HepG2 (cell line): ENCODE measurements around the gene RAMP1. TPM values are rescaled to one million over a fixed set of nuclear protein-coding genes. Genes with fewer than 3 reads are reported as not detected.
A peak's percentile ranks its signal among the peaks of the same experiment; 100 is the strongest.

Experiments
- BHLHE40 ChIP-seq: IDR thresholded peaks from 2 replicates; pipeline ENCODE4 v1.6.1; 2011; ENCODE audit warnings: low read length, improper control_type of control experiment
- GTF2F1 ChIP-seq: fragments of 150-350 bp; IDR thresholded peaks from 2 replicates; pipeline ENCODE4 v1.6.1; 2014; ENCODE audit warnings: low read length
- HNRNPK ChIP-seq: fragments of 200-400 bp; formaldehyde crosslinking; IDR thresholded peaks from 2 replicates; pipeline ENCODE4 v1.6.1; 2018; ENCODE audit warnings: low read length, low read depth, moderate library complexity, mild to moderate bottlenecking; ENCODE audit not compliant: poor library complexity, severe bottlenecking
- MTF2 ChIP-seq: sonication (generic); formaldehyde crosslinking; IDR thresholded peaks from 2 replicates; pipeline ENCODE4 v1.5.0; 2020; ENCODE audit warnings: missing genetic modification reagents, borderline replicate concordance
- NR2C2 ChIP-seq: sonication (generic); formaldehyde crosslinking; IDR thresholded peaks from 2 replicates; pipeline ENCODE4 v1.4.0; 2020; ENCODE audit warnings: missing genetic modification reagents, mild to moderate bottlenecking, moderate library complexity, borderline replicate concordance
- ONECUT2 ChIP-seq: sonication (generic); formaldehyde crosslinking; IDR thresholded peaks from 2 replicates; pipeline ENCODE4 v1.4.0; 2020; ENCODE audit warnings: missing genetic modification reagents
- RFX1 ChIP-seq: fragments of 450-650 bp; IDR thresholded peaks from 2 replicates; pipeline ENCODE4 v1.6.1; 2017
- RFXANK ChIP-seq: IDR thresholded peaks from 2 replicates; pipeline ENCODE4 v1.6.1; 2016
- SIX4 ChIP-seq: sonication (generic); formaldehyde crosslinking; IDR thresholded peaks from 2 replicates; pipeline ENCODE4 v1.4.0; 2020; ENCODE audit warnings: missing genetic modification reagents
- SMARCE1 ChIP-seq: fragments of 450-650 bp; IDR thresholded peaks from 2 replicates; pipeline ENCODE4 v1.6.1; 2017; ENCODE audit warnings: borderline replicate concordance
- TBX3 ChIP-seq: fragments of 450-650 bp; IDR thresholded peaks from 2 replicates; pipeline ENCODE4 v1.6.1; 2017; ENCODE audit warnings: antibody characterized with exemption, mild to moderate bottlenecking, inconsistent platforms, borderline replicate concordance
- ZBTB38 ChIP-seq: sonication (generic); formaldehyde crosslinking; IDR thresholded peaks from 2 replicates; pipeline ENCODE4 v1.5.1; 2020; ENCODE audit warnings: mild to moderate bottlenecking, missing genetic modification reagents
- ZFAT ChIP-seq: sonication (generic); formaldehyde crosslinking; conservative IDR thresholded peaks from 2 replicates; pipeline ENCODE4 v1.8.1; 2023; ENCODE audit warnings: missing genetic modification reagents, inconsistent platforms
- ZFP36L2 ChIP-seq: sonication (generic); formaldehyde crosslinking; IDR thresholded peaks from 2 replicates; pipeline ENCODE4 v1.4.0; 2020; ENCODE audit warnings: missing genetic modification reagents
- ZFX ChIP-seq: sonication (generic); formaldehyde crosslinking; IDR thresholded peaks from 2 replicates; pipeline ENCODE4 v1.4.0; 2020; ENCODE audit warnings: mild to moderate bottlenecking, low read depth, missing genetic modification reagents, moderate library complexity
- ZIK1 ChIP-seq: sonication (generic); formaldehyde crosslinking; IDR thresholded peaks from 2 replicates; pipeline ENCODE4 v1.5.0; 2020; ENCODE audit warnings: mild to moderate bottlenecking, low read depth, missing genetic modification reagents, borderline replicate concordance
- ZNF335 ChIP-seq: sonication (generic); formaldehyde crosslinking; IDR thresholded peaks from 2 replicates; pipeline ENCODE4 v1.4.0; 2020; ENCODE audit warnings: missing genetic modification reagents
- ZSCAN30 ChIP-seq: sonication (generic); formaldehyde crosslinking; IDR thresholded peaks from 2 replicates; pipeline ENCODE4 v1.5.0; 2020; ENCODE audit warnings: mild to moderate bottlenecking, missing genetic modification reagents
- polyA plus RNA-seq, 8 experiments: library from polyadenylated mRNA; depleted of rRNA in 3 of 8; stranded (reverse) in 7 of 8; unstranded in 1 of 8; fragments of >200 nt; fragmentation: Illumina TruSeq in 4 of 8; extraction: Trizol in 4 of 8; gene quantifications; 2 replicates each; pipeline versions ENCODE4 v1.2.1 to v1.2.3, GENCODE V29; 2011 to 2016; ENCODE audit warnings: low read depth in 4 of 8, missing spikeins in 1 of 8, mixed read lengths in 1 of 8; ENCODE audit not compliant: insufficient read depth in 1 of 8
- total RNA-seq, 5 experiments: library from RNA; depleted of rRNA; stranded (reverse); fragments of >200 nt; fragmentation: Illumina TruSeq; extraction: Trizol; gene quantifications; 2 replicates each; pipeline ENCODE4 v1.2.3, GENCODE V29; 2016; ENCODE audit warnings: low read depth in 1 of 5
- TF ChIP-seq, protein P1 (sequence below): sonication (generic); formaldehyde crosslinking; IDR thresholded peaks from 2 replicates; pipeline ENCODE4 v1.5.0; 2020; ENCODE audit warnings: mild to moderate bottlenecking, missing genetic modification reagents
- TF ChIP-seq, protein P2 (sequence below): sonication (generic); formaldehyde crosslinking; IDR thresholded peaks from 2 replicates; pipeline ENCODE4 v1.4.0; 2020; ENCODE audit warnings: missing genetic modification reagents
- TF ChIP-seq, protein P3 (sequence below): sonication (generic); formaldehyde crosslinking; IDR thresholded peaks from 2 replicates; pipeline ENCODE4 v1.8.0; 2022; ENCODE audit warnings: missing genetic modification reagents, low read depth, mild to moderate bottlenecking, borderline replicate concordance
- TF ChIP-seq, protein P4 (sequence below): sonication (generic); formaldehyde crosslinking; IDR thresholded peaks from 2 replicates; pipeline ENCODE4 v1.4.0; 2020; ENCODE audit warnings: missing genetic modification reagents
- TF ChIP-seq, protein P5 (sequence below): sonication (generic); IDR thresholded peaks from 2 replicates; pipeline ENCODE4 v1.6.1; 2016; ENCODE audit warnings: low read depth, borderline replicate concordance
- TF ChIP-seq, protein P6 (sequence below): sonication (generic); formaldehyde crosslinking; IDR thresholded peaks from 2 replicates; pipeline ENCODE4 v1.5.0; 2020; ENCODE audit warnings: missing genetic modification reagents

Gene RAMP1
- total and polyA plus RNA-seq, 2 of the 13 experiments (the other 11 are each of a cell fraction or from before 2014, with no cell fraction given), result 0.29 to 0.61 TPM

DNA sequence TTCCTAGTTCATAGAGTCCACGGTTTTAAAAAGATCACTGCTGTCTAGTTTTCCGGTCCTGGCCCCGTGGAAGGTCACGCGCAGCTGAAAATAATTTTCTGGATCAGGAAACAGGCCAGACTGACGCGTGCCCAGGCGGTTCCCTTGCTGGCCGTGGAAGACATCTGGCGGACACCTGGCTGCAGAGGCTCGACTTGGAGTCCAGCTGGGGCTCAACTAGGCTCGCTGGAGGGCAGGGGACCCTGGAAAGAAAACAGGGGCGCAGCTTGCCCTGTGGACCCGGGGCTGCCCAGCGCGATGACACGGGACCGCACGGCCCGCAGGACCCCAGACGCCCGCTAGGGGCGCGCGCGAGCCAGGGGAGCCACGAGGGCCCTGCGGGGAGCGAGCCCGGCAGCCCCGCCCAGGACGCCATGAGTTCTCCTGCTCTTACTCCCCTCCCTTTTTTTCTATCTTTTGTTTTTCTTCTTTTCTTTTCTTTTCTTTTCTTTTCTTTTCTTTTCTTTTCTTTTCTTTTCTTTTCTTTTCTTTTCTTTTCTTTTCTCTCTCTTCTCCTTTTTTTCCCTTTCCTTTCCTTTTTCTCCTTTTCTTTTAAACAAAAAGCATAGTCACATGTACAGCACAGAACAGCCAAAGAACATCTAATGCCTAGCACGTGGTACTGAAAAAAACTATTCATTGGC is 64.2 kb downstream of the RAMP1 start (continued):
- TF ChIP-seq ZIK1 (CRISPR knock-in tag) (no peak), ZNF335 (CRISPR knock-in tag) (no peak), NR2C2 (CRISPR knock-in tag) (no peak), ZSCAN30 (no peak), HNRNPK (peak; percentile 84), ZFX (CRISPR knock-in tag) (no peak), RFXANK (CRISPR knock-in tag) (no peak), TBX3 (no peak), BHLHE40 (peak; percentile 48), RFX1 (no peak), ZFP36L2 (CRISPR knock-in tag) (no peak), SMARCE1 (no peak), ZFAT (CRISPR knock-in tag) (no peak), MTF2 (CRISPR knock-in tag) (no peak), ONECUT2 (CRISPR knock-in tag) (no peak), ZBTB38 (CRISPR knock-in tag) (peak; percentile 38; the same call in 1 of the 2 replicates), SIX4 (no peak), GTF2F1 (no peak)
- TF ChIP-seq, protein P1, sequence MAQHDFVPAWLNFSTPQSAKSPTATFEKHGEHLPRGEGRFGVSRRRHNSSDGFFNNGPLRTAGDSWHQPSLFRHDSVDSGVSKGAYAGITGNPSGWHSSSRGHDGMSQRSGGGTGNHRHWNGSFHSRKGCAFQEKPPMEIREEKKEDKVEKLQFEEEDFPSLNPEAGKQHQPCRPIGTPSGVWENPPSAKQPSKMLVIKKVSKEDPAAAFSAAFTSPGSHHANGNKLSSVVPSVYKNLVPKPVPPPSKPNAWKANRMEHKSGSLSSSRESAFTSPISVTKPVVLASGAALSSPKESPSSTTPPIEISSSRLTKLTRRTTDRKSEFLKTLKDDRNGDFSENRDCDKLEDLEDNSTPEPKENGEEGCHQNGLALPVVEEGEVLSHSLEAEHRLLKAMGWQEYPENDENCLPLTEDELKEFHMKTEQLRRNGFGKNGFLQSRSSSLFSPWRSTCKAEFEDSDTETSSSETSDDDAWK (CRISPR knock-in tag), result no peak
- TF ChIP-seq, protein P2, sequence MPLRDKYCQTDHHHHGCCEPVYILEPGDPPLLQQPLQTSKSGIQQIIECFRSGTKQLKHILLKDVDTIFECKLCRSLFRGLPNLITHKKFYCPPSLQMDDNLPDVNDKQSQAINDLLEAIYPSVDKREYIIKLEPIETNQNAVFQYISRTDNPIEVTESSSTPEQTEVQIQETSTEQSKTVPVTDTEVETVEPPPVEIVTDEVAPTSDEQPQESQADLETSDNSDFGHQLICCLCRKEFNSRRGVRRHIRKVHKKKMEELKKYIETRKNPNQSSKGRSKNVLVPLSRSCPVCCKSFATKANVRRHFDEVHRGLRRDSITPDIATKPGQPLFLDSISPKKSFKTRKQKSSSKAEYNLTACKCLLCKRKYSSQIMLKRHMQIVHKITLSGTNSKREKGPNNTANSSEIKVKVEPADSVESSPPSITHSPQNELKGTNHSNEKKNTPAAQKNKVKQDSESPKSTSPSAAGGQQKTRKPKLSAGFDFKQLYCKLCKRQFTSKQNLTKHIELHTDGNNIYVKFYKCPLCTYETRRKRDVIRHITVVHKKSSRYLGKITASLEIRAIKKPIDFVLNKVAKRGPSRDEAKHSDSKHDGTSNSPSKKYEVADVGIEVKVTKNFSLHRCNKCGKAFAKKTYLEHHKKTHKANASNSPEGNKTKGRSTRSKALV, result peak; percentile 65; the same call in 1 of the 2 replicates
- TF ChIP-seq, protein P3, sequence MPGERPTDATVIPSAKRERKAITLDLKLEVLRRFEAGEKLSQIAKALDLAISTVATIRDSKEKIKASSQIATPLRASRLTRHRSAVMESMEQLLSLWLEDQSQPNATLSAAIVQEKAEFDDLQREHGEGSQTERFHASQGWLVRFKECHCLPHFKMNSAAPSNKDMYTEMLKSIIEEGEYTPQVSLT (CRISPR knock-in tag), result no peak
- TF ChIP-seq, protein P4, sequence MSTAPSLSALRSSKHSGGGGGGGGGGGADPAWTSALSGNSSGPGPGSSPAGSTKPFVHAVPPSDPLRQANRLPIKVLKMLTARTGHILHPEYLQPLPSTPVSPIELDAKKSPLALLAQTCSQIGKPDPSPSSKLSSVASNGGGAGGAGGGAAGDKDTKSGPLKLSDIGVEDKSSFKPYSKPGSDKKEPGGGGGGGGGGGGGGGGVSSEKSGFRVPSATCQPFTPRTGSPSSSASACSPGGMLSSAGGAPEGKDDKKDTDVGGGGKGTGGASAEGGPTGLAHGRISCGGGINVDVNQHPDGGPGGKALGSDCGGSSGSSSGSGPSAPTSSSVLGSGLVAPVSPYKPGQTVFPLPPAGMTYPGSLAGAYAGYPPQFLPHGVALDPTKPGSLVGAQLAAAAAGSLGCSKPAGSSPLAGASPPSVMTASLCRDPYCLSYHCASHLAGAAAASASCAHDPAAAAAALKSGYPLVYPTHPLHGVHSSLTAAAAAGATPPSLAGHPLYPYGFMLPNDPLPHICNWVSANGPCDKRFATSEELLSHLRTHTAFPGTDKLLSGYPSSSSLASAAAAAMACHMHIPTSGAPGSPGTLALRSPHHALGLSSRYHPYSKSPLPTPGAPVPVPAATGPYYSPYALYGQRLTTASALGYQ (CRISPR knock-in tag), result no peak
- TF ChIP-seq, protein P5, sequence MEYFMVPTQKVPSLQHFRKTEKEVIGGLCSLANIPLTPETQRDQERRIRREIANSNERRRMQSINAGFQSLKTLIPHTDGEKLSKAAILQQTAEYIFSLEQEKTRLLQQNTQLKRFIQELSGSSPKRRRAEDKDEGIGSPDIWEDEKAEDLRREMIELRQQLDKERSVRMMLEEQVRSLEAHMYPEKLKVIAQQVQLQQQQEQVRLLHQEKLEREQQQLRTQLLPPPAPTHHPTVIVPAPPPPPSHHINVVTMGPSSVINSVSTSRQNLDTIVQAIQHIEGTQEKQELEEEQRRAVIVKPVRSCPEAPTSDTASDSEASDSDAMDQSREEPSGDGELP, result no peak
- TF ChIP-seq, protein P6, sequence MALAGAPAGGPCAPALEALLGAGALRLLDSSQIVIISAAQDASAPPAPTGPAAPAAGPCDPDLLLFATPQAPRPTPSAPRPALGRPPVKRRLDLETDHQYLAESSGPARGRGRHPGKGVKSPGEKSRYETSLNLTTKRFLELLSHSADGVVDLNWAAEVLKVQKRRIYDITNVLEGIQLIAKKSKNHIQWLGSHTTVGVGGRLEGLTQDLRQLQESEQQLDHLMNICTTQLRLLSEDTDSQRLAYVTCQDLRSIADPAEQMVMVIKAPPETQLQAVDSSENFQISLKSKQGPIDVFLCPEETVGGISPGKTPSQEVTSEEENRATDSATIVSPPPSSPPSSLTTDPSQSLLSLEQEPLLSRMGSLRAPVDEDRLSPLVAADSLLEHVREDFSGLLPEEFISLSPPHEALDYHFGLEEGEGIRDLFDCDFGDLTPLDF, result no peak
